A549 (cell line): ENCODE measurements around the gene FRRS1L. TPM values are rescaled to one million over a fixed set of nuclear protein-coding genes. Genes with fewer than 3 reads are reported as not detected.

Experiments
- ATAC-seq, 2 experiments: fragments of 200-7000 bp in 1 of 2; fragments of >200 bp in 1 of 2; cut with Nextera tagmentation in 1 of 2; cut with Tn5 transposase in 1 of 2; 3 replicates each; pipeline versions ENCODE4 v1.8.0 to v1.9.1; 2018 to 2020; ENCODE audit warnings: mild to moderate bottlenecking in 1 of 2, moderate library complexity in 1 of 2
- CTCF ChIA-PET: fragments of 300-600 bp; sonication (Branson Sonifier 250); formaldehyde crosslinking; extraction: SDS; loops from one replicate; lab custom pipeline; 2021; ENCODE audit warnings: antibody characterized with exemption, inconsistent platforms; lab: Yijun Ruan, JAX
- POLR2A ChIA-PET: fragments of 350-600 bp; formaldehyde crosslinking; extraction: SDS; loops from one replicate; lab custom pipeline; 2021; ENCODE audit warnings: antibody characterized with exemption, inconsistent platforms; lab: Yijun Ruan, JAX
- DNase-seq, 2 experiments: peaks; one replicate each; pipeline versions ENCODE4 v3.0.0 to v3.0.0-alpha.2; 2011 to 2016; ENCODE audit warnings: low read depth in 1 of 2, low spot score in 1 of 2
- FAIRE-seq: peaks from 2 replicates; lab custom pipeline; 2011; peaks lifted over from hg19 to GRCh38; lab: Jason Lieb, UNC
- H3K27ac ChIP-seq, 2 experiments: fragments of >200 bp; sonication (Bioruptor Twin); formaldehyde crosslinking; 3 replicates each; pipeline ENCODE4 v1.5.1; 2016 to 2017
- H3K4me1 ChIP-seq: fragments of >200 bp; sonication (Bioruptor Twin); formaldehyde crosslinking; 3 replicates; pipeline ENCODE4 v1.6.1; 2016
- H3K4me2 ChIP-seq: fragments of >200 bp; sonication (Bioruptor Twin); formaldehyde crosslinking; 3 replicates; pipeline ENCODE4 v1.6.1; 2016
- H3K4me3 ChIP-seq: fragments of >200 bp; sonication (Bioruptor Twin); formaldehyde crosslinking; 3 replicates; pipeline ENCODE4 v1.5.1; 2016
- H3K9me3 ChIP-seq: fragments of >200 bp; sonication (Bioruptor Twin); formaldehyde crosslinking; 3 replicates; pipeline ENCODE4 v1.6.1; 2016
- CBX2 ChIP-seq: fragments of 200-600 bp; sonication (generic); IDR thresholded peaks from 2 replicates; pipeline ENCODE4 v1.6.1; 2016; ENCODE audit warnings: low read depth, mild to moderate bottlenecking, borderline replicate concordance
- E2F6 ChIP-seq: IDR thresholded peaks from 2 replicates; pipeline ENCODE4 v1.6.1; 2012; ENCODE audit warnings: low read depth, borderline replicate concordance
- ELK1 ChIP-seq: fragments of 150-350 bp; IDR thresholded peaks from 2 replicates; pipeline ENCODE4 v1.6.1; 2014; ENCODE audit warnings: low read depth, mild to moderate bottlenecking, low read length
- ESRRA ChIP-seq: fragments of 150-350 bp; IDR thresholded peaks from 2 replicates; pipeline ENCODE4 v1.6.1; 2014; ENCODE audit warnings: mild to moderate bottlenecking, low read length, borderline replicate concordance
- FOSB ChIP-seq: fragments of 250-450 bp; sonication (Bioruptor Pico); IDR thresholded peaks from 2 replicates; pipeline ENCODE4 v1.5.0; 2020; ENCODE audit warnings: mild to moderate bottlenecking, moderate library complexity
- GATA3 ChIP-seq: IDR thresholded peaks from 2 replicates; pipeline ENCODE4 v1.6.1; 2012; ENCODE audit warnings: borderline replicate concordance
- HDAC2 ChIP-seq: fragments of 200-600 bp; sonication (generic); IDR thresholded peaks from 2 replicates; pipeline ENCODE4 v1.6.1; 2016
- HEYL ChIP-seq: fragments of 250-450 bp; sonication (Bioruptor Pico); IDR thresholded peaks from 2 replicates; pipeline ENCODE4 v1.8.0; 2021; ENCODE audit warnings: mild to moderate bottlenecking, moderate library complexity
- HOXB13 ChIP-seq: fragments of 250-450 bp; sonication (Bioruptor Pico); IDR thresholded peaks from 2 replicates; pipeline ENCODE4 v1.5.0; 2020; ENCODE audit warnings: low read depth, mild to moderate bottlenecking, moderate library complexity
- MAX ChIP-seq: IDR thresholded peaks from 2 replicates; pipeline ENCODE4 v1.6.1; 2012
- MAZ ChIP-seq: fragments of 150-350 bp; IDR thresholded peaks from 2 replicates; pipeline ENCODE4 v1.6.1; 2014; ENCODE audit warnings: antibody characterized with exemption, low read depth, low read length, borderline replicate concordance
- NFE2L2 ChIP-seq: fragments of 150-350 bp; conservative IDR thresholded peaks from 2 replicates; pipeline ENCODE4 v1.6.1; 2014; ENCODE audit warnings: low read length
- NR3C1 ChIP-seq: fragments of >200 bp; sonication (Bioruptor Twin); formaldehyde crosslinking; IDR thresholded peaks from 3 replicates; pipeline ENCODE4 v1.6.1; 2017
- PHF8 ChIP-seq: fragments of 200-600 bp; sonication (generic); IDR thresholded peaks from 2 replicates; pipeline ENCODE4 v1.6.1; 2016; ENCODE audit warnings: low read depth, mild to moderate bottlenecking, antibody characterized with exemption, moderate library complexity, borderline replicate concordance
- POLR2A ChIP-seq: IDR thresholded peaks from 2 replicates; pipeline ENCODE4 v1.6.1; 2012; ENCODE audit warnings: mild to moderate bottlenecking, low read length
- POLR2AphosphoS2 ChIP-seq: conservative IDR thresholded peaks from 2 replicates; pipeline ENCODE4 v1.6.1; 2012; ENCODE audit warnings: low read length, improper control_type of control experiment, inconsistent platforms
- REST ChIP-seq: fragments of 200-600 bp; sonication (generic); IDR thresholded peaks from 2 replicates; pipeline ENCODE4 v1.6.1; 2016; ENCODE audit warnings: antibody characterized with exemption, mild to moderate bottlenecking, moderate library complexity
- RFX5 ChIP-seq: fragments of 450-650 bp; IDR thresholded peaks from 2 replicates; pipeline ENCODE4 v1.7.1; 2014; ENCODE audit warnings: antibody characterized with exemption, mild to moderate bottlenecking, moderate library complexity
- RNF2 ChIP-seq: fragments of 200-600 bp; sonication (generic); IDR thresholded peaks from 2 replicates; pipeline ENCODE4 v1.6.1; 2016; ENCODE audit warnings: low read depth, mild to moderate bottlenecking, antibody characterized with exemption, moderate library complexity, borderline replicate concordance
- SMC3 ChIP-seq: fragments of >200 bp; sonication (Bioruptor Twin); formaldehyde crosslinking; IDR thresholded peaks from 3 replicates; pipeline ENCODE4 v1.6.1; 2018; ENCODE audit warnings: inconsistent platforms
- TP53 ChIP-seq: fragments of 250-450 bp; sonication (Bioruptor Pico); IDR thresholded peaks from 2 replicates; pipeline ENCODE4 v1.5.0; 2021; ENCODE audit warnings: mild to moderate bottlenecking, moderate library complexity
- ZC3H11A ChIP-seq: fragments of 450-650 bp; IDR thresholded peaks from 2 replicates; pipeline ENCODE4 v1.6.1; 2014; ENCODE audit warnings: antibody characterized with exemption, mild to moderate bottlenecking
- ZFP36 ChIP-seq: fragments of 450-650 bp; IDR thresholded peaks from 2 replicates; pipeline ENCODE4 v1.6.1; 2014; ENCODE audit warnings: borderline replicate concordance; ENCODE audit not compliant: partially characterized antibody
- ZNF302 ChIP-seq: fragments of 250-450 bp; sonication (Bioruptor Pico); IDR thresholded peaks from 2 replicates; pipeline ENCODE4 v1.9.0; 2021; ENCODE audit warnings: inconsistent platforms, mild to moderate bottlenecking, moderate library complexity
- WGBS: methylation state at CpG from one replicate; pipeline ENCODE4 v1.1.6; 2017; ENCODE audit errors: missing lambda C conversion rate; 5-methylcytosine and 5-hydroxymethylcytosine counted together
- polyA plus RNA-seq, 4 experiments: library from polyadenylated mRNA; depleted of rRNA in 3 of 4; stranded (reverse); fragments of >200 nt; fragmentation: RNase III in 1 of 4; extraction: RNeasy Plus Mini Kit Qiagen cat#74134 plus additional on column Dnase treatment in 1 of 4; gene quantifications; 2 replicates in 3 of 4; 3 replicates in 1 of 4; pipeline ENCODE4 v1.2.3, GENCODE V29; 2011 to 2017

The FRRS1L gene
- polyA plus RNA-seq, 2 of the 4 experiments (the other 2 are of a cell fraction) = 0.54 to 1.5 TPM

- Histone ChIP-seq H3K4me1 (no peaks in the 10 kb centered on the region), H3K4me3 (no peak overlapping the region), H3K9me3 (no peaks in the 10 kb centered on the region), H3K27ac (no peak overlapping the region), H3K4me2 (no peak overlapping the region)
- ATAC-seq (no peak), DNase-seq (no peak), FAIRE-seq (no peak)
- ChIA-PET CTCF (interaction anchor here (1.3 to 3.1 kb wide), 3 partner anchors 8 to 32 kb away, joined by 4 to 13 read pairs (median 7); no protein-coding TSS in a partner anchor), POLR2A (no interaction called here)
- TF ChIP-seq ZC3H11A (no peak), GATA3 (no peak), FOSB (CRISPR knock-in tag) (no peak), PHF8 (no peak), MAX (no peak)
- WGBS = 45% methylated on average over 11 of the region's 11 CpGs
Observed at GRCh38 chr9:109213285-109214121, 46.5 kb upstream of the FRRS1L start.

GRCh38 chr9:109212768-109213167 lies 45.7 kb upstream of the FRRS1L start:
- no peak for ATAC-seq
- TF ChIP-seq NR3C1 (no peak), POLR2AphosphoS2 (no peak), SMC3 (no peak), MAZ (no peak), HEYL (no peak), RFX5 (no peak), ESRRA (no peak), ZNF302 (CRISPR knock-in tag) (no peak), HDAC2 (no peak), E2F6 (no peak), TP53 (no peak), GATA3 (no peak), CBX2 (no peak), RNF2 (no peak), HOXB13 (CRISPR knock-in tag) (no peak), NFE2L2 (no peak), POLR2A (no peak), ZFP36 (no peak), ELK1 (no peak), REST (no peak)
- no peak for FAIRE-seq
- Histone ChIP-seq H3K4me3 (no peak overlapping the region), H3K27ac (no peak overlapping the region), H3K9me3 (no peaks in the 10 kb centered on the region), H3K4me2 (no peak overlapping the region), H3K4me1 (no peaks in the 10 kb centered on the region)
- no peak for DNase-seq
- ChIA-PET POLR2A (no interaction called here), CTCF (no interaction called here)
- WGBS = 61% methylated on average over 4 of the region's 4 CpGs
